NCI-H345 treated with DMSO at 0.1 percent for 48 hours (cell line): Measurements from ENCODE around the gene ZBTB7C.

Experiments used
- DNase-seq: peaks from one replicate; lab custom pipeline; 2025; ENCODE audit not compliant: unreplicated experiment; lab: John Stamatoyannopoulos, UW

ZBTB7C gene

DNA sequence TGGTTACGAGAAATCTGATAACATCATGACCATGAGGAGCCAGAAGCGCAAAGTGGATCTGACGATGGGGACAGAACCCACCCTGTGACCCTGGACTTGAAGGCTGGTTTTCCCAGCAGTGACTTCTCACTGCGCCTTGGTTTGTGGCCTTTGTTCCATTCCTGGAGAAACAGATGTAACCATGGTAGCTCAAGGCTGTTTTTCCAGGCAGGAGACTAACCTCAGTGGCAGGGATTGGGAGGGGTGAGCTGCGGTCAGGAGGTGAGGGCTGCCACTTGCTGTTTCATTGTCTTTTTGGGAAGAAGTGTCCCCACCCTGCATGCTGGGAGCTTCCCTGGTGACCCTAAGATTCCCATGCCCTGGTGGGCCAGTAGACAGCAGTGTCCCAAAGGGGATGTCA, 362.3 kb downstream of the ZBTB7C start:
- no peak for DNase-seq

DNA sequence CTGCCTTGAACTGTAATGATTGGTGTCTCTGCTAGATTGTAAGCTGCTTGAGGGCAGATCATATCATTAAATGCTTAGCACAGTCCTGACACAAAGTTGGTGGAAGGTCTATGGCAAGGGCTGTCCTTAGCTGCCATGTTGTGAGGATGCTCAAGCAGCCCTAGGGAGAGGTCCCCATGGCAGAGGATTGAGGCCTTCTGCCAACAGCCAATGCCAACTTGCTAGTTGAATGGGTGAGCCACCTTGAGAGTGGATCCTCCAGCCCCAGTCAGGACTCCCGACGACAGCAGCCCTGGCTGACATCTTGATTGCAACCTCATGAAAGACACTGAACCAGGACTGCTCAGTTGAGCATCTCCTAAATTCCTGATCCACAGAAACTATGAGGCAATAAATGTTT, 363.4 kb downstream of the ZBTB7C start:
- no peak for DNase-seq

DNA sequence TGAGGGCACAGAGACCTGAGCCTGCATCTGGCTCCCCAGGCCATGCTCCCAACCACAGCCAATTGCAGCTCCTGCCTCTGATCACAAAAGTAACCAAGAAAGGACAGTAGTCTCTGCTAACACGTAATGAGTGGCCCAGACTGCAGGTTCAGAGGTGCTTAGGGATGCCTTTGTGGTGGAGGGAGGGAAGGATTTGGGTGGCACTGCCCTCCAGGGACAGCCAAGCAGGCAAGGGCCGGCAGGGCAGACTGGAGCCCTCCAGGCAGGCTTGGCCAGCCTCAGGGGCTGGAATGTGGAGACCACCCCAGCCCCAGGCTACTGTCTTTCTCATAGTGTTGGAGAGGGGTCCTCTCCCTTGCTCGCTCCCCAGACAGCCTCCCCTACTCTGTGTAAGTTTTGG, 364.2 kb downstream of the ZBTB7C start:
- DNase-seq, result no peak

DNA sequence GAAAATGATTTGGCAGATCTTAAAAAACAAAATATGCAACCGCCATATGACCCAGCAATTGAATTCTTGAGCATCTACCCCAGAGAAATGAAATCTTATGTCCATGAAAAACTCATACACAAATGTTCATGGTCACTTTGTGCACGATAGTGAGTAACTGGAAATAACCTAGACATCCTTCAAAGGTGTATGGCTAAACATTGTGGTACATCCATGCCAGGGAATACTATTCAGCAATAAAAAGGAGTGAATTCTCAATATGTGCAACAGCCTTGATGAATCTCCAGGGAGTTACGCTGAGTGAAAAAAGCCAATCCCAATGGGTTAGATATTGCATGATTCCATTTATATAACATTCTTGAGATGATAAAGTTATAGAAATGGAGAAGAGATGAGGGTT, 366.0 kb downstream of the ZBTB7C start:
- no peak for DNase-seq

- DNase-seq, result no peak
Measured at GRCh38 chr18:48042431-48042830, 366.8 kb downstream of the ZBTB7C start.

DNA sequence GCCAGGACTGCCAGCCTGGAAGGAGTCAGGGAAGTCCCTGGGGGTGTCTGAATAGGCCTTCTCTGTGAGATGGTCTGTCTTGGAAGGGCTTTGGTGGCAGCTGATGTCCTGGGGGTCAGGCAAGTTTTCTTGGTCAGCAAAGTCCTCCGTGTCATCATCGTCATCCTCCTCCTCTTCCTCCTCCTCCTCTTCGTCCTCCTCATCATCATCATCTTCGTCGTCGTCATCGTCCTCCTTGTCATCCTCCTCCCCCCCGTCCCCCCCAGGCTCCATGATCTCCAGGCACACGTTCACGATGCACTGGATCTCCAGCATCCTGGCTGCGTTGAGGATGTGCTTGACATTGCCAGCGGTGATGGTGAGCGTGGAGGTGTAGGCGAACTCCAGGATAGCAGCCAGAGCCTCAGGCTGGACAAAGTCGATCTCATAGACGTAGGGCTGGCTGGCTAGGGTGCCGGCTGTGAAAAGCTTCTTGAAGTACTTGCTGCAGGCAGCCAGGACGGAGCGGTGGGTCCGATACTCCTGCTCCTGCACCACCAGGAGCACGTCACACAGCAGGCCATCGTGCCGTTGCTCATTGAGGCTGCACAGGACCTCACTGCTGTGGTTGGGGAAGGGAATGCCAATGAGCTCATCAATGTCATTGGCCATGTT, 368.6 kb downstream of the ZBTB7C start:
- no peak for DNase-seq

DNA sequence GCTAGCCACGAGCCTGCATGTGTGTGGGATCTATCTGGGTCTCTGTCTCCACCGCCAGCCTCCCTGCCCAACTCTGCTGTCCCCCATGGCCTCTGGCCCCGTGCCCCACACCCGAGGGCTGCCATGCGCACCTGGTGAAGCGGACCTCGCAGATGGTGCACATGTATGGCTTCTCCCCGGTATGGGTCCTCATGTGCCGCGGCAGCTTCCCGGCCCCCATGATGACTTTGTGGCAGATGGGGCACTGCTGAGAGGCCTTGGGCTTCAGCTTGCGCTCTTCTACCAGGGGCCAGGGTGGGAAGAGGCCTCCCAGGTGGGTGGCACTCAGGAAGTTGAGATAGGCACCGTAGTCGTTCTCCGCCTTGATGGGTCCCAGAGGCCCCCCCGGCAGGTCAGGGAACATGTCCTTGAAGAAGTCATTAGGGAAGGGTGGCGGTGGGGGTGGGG, 369.4 kb downstream of the ZBTB7C start:
- DNase-seq, result no peak

- no peak for DNase-seq
Measured at GRCh38 chr18:48038636-48039035, 370.5 kb downstream of the ZBTB7C start.

DNA sequence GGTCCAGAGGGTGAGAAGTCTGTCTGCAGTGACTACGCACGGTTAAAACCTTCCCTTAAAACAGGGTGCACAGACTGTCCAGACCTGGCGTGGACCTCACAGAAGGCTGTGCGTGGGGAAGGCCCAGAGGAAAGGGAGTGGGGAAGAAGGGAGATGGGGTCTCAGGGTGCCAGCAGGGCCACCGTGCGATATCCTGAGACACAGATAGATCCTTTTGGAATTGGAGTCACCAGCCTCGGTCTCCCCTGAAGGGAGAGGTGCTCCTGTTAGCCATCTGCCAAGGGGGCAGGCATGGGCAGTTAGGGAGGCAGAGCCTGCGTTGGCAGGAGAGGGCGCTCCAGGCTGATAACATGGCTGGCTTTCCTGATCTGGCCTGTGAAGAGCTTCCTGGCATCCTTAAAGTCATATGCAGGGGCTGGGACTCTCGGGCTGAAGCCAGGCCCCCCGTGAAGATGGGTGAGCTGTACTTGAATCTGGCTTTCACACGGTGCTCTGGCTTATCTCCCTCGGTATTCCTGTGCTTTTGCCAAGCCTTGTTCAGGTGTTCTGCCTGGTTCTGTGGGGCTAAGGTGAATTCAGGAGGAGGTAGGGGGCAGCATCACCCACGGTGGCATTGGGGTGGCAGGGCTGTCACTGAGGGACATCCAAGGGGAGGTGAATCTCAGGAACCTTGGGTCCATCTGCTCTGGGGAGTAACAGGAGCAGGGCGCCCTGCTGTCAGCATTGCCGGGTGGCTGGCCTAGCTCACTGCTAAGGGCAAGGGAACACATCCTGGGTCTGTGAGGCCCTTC, 371.5 kb downstream of the ZBTB7C start:
- no peak for DNase-seq

DNA sequence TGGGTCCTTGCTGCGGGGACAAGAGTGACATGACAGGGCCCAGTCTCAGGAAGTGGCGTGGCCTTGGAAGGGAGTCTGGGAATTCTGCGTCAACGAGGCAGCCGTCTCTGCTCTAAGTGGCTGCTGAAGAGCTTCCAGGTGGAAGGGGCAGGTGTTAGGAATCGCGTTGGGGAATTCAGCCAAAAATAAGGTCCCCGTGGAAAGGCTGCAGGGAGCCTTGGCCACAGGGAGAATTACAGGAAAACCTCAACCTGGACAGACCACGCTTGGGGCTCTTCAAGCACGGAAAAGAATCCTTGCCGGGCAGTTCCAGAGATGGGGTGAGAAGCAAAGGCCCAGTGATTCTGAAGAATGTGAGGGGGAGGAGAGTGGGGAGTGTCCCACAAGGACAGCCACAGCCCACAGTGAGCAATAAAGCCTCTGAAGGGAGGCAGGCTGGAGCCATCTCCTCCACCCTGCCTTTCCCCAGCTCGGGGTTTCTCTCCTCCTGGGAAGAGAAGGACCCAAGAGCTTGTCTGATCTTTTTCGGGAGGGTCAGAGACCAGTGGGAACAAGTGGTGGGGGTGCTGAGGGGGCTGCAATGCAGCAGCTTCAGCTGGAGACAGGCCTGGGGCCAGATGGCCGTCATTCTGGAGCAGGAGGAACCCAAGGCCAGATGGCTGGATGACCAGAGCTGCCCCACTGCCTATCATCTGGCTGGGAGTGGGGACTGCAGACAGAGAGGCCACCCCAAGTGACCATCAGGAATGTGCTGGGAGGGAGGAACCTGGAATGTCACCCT, 372.4 kb downstream of the ZBTB7C start:
- no peak for DNase-seq

DNA sequence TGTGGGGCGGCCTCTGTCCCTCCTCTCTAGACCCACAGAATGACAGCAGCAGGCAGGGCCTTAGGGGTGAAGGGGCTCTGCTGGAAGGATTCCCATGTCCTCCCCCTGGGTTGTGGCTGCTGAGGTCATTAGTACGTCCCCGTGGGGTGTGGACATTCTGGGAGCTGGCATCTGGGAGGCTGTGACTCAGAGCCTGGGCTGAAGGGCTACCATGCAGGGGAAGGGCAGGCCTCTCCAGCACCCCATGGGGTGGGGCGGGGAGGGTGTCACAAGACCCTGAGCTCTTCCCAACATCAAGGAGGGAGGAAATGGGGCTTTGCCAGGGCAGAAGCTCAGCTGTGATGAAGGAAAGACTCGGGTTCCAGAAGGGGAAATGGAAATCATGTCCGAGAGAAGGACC, 373.0 kb downstream of the ZBTB7C start:
- no peak for DNase-seq

DNA sequence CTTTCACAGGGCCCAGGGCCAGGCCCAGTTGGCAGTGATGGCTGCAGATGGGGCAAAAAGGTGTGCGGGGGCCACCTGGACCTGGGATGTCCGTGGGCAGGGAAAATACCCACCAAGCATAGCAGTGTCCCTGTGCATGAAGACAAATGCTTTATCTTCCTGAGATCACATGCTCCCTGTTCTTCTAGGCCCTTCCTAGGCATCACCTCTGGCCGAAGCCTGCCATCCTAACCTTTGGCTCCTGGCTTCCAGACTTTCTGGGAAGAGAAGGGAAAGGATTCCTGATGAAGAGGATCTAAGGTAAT, 373.7 kb downstream of the ZBTB7C start:
- DNase-seq, result no peak

- no peak for DNase-seq
Measured at GRCh38 chr18:48034651-48035555, 374.3 kb downstream of the ZBTB7C start.

DNA sequence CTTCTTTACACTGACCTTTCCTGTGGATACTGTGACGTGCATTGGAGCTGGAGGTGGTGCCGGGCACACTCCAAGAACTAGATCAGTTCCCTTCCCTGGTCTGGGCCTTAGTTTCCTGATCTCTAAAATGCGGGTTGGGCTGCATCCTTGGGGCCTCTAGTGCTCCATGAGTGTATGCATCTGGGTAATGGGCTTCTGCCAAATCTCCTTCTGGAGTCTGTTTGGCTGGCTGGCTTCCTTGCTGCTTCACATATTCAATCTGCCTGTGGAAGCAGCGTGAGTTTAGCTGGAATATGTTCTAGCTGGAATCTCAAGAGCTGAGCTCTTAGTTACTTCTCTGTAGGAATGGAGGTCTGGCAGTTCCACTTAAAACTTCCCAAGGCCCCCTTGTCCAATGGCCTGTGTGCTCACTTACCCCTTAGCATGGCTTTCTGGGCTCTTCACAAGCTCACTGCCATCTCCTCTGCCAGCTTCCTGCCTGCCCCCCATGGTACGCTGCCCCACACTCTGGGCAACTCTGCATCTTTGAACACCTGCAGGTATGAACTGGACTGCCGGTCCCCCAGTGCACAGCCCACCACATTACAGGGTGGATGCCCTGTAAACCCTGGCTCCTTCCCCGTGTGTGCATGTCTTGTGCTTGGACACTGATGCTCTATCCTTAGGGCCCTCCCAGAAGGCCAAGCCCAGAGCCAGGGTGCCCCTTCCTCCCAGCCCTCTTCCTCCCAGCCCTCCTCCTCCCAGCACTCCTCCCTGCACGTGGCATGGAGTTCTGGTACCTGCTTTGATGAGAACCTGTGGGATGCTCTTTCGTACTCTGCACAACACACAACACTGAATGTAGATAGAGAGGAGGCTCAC, 375.2 kb downstream of the ZBTB7C start:
- DNase-seq, result no peak

DNA sequence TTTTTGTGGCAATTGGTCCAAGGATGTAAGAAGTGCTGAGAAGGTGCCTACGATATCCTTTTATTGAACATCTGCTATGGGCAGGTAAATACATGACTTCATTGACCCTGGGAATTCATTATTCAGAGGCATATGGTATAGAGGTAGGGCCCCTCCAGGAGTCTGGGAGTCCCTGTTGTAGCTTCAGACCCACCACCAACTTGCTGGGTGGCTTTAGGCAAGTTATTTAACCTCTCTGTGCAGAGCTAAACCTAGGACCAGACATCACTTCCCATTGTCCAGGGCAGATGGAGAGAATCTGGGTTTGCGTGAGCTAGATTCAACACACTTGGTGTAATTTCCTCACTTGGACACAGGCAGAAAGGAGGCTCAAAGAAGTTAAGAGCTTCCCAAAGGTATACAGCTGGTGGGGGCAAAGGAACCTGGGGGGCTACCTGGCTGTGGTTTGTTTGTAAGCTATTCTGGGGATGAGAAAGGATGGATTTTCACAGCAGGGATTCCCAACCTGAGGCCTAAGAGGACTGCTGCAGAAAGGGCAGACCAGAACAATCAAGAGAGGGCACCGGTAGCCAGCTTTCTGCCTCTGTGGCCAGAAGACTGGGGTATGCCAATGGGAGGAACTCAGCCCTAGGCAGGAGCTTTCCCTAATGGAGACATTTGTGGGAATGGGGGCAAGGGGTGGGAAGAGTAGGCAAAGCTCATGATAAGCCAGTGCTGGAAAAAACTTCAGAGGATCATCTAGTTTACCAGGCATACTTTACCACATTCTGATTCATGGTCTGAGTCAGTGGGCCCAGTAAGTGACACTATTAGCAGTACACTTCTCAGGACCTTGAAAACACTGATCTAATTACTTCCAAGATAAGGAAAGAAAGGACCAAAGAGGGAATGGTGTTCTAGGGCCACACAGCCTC, 376.1 kb downstream of the ZBTB7C start:
- no peak for DNase-seq

- DNase-seq, result no peak
Measured at GRCh38 chr18:48031641-48032040, 377.5 kb downstream of the ZBTB7C start.

GRCh38 chr18:48030616-48031480, 378.3 kb downstream of the ZBTB7C start:
- DNase-seq, result peak; percentile 68
